Adrenal gland (tissue), 5 donors: Measurements from ENCODE around the gene PSG3.
"Not testable (repeated sequence)": the region's sequence is repeated elsewhere in the genome, so short reads cannot be mapped to it uniquely, and the experiment has no call there.

Experiments
- POLR2A ChIP-seq, 2 donors: fragments of 450-650 bp; IDR thresholded peaks; one replicate each; pipeline ENCODE4 v1.6.1; 2017; ENCODE audit warnings: antibody characterized with exemption in 2 of 2, mild to moderate bottlenecking in 2 of 2, moderate library complexity in 1 of 2
- TF ChIP-seq, protein P1 (sequence below), 6 experiments: fragments of 450-650 bp in 4 of 6; fragments of 200-600 bp in 2 of 6; sonication (generic) in 1 of 6; IDR thresholded peaks; 1 replicate in 5 of 6; 2 replicates in 1 of 6; pipeline versions ENCODE4 v1.5.1 to v1.8.0; 2016 to 2021; ENCODE audit warnings: antibody characterized with exemption in 6 of 6, mild to moderate bottlenecking in 2 of 6, moderate library complexity in 1 of 6
- donor health status: DM: no; HTN: no; CAD: no.

GRCh38 chr19:42676326-42676725, 64.0 kb downstream of the PSG3 start:
- TF ChIP-seq, protein P1, sequence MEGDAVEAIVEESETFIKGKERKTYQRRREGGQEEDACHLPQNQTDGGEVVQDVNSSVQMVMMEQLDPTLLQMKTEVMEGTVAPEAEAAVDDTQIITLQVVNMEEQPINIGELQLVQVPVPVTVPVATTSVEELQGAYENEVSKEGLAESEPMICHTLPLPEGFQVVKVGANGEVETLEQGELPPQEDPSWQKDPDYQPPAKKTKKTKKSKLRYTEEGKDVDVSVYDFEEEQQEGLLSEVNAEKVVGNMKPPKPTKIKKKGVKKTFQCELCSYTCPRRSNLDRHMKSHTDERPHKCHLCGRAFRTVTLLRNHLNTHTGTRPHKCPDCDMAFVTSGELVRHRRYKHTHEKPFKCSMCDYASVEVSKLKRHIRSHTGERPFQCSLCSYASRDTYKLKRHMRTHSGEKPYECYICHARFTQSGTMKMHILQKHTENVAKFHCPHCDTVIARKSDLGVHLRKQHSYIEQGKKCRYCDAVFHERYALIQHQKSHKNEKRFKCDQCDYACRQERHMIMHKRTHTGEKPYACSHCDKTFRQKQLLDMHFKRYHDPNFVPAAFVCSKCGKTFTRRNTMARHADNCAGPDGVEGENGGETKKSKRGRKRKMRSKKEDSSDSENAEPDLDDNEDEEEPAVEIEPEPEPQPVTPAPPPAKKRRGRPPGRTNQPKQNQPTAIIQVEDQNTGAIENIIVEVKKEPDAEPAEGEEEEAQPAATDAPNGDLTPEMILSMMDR (IDR thresholded peaks at IDR 0.05), result not testable (repeated sequence)
- not testable (repeated sequence) for TF ChIP-seq POLR2A (IDR thresholded peaks at IDR 0.05)
